Heart right ventricle (tissue), 16 donors: Measurements from ENCODE around the gene MIX23. TPM values are rescaled to one million over a fixed set of nuclear protein-coding genes. Genes with fewer than 3 reads are reported as not detected.

Source experiments
- ATAC-seq, 8 donors: fragments of 200-7000 bp; cut with Tn5 transposase; one replicate each; pipeline ENCODE4 v1.9.1; 2020; ENCODE audit warnings: mild to moderate bottlenecking in 8 of 8, moderate library complexity in 8 of 8, moderate number of reproducible peaks in 1 of 8
- DNase-seq, 2 donors: peaks; one replicate each; pipeline ENCODE4 v3.0.0-alpha.2; 2020
- H3K27ac ChIP-seq, 10 donors: fragments of 200-600 bp; sonication (generic) in 2 of 10; one replicate each; pipeline versions ENCODE4 v1.5.0 to v1.8.0; 2020 to 2022; ENCODE audit warnings: mild to moderate bottlenecking in 3 of 10
- H3K27me3 ChIP-seq, 7 donors: fragments of 200-600 bp; one replicate each; pipeline ENCODE4 v1.8.0; 2021 to 2022; ENCODE audit warnings: mild to moderate bottlenecking in 2 of 7
- H3K36me3 ChIP-seq, 9 donors: fragments of 200-600 bp; sonication (generic) in 1 of 9; one replicate each; pipeline versions ENCODE4 v1.5.0 to v1.8.0; 2020 to 2022; ENCODE audit warnings: mild to moderate bottlenecking in 2 of 9
- H3K4me1 ChIP-seq, 9 donors: fragments of 200-600 bp; sonication (generic) in 1 of 9; one replicate each; pipeline versions ENCODE4 v1.5.0 to v1.8.0; 2020 to 2022; ENCODE audit warnings: mild to moderate bottlenecking in 4 of 9
- H3K4me3 ChIP-seq, 10 donors: fragments of 200-600 bp; sonication (generic) in 2 of 10; one replicate each; pipeline versions ENCODE4 v1.5.0 to v1.8.0; 2020 to 2022; ENCODE audit warnings: mild to moderate bottlenecking in 7 of 10, moderate library complexity in 2 of 10
- H3K9me3 ChIP-seq, 11 donors: fragments of 200-600 bp in 10 of 11; sonication (generic) in 2 of 11; one replicate each; pipeline versions ENCODE4 v1.5.0 to v1.8.0; 2013 to 2022; ENCODE audit warnings: mild to moderate bottlenecking in 2 of 11, control low read depth in 1 of 11, moderate library complexity in 1 of 11
- WGBS, 2 donors: extraction: QIAGEN DNeasy Blood & Tissue Kit; methylation state at CpG; one replicate each; pipeline ENCODE4 v1.1.7; 2013; ENCODE audit warnings: inconsistent platforms in 1 of 2; 5-methylcytosine and 5-hydroxymethylcytosine counted together
- intact Hi-C, 10 donors: fragments of 100-400 bp; cut with DNase I; formaldehyde crosslinking; loops; one replicate each; pipeline versions ENCODE4 v1.11.1 to v1.14.2; 2022
- polyA plus RNA-seq, 2 donors: library from polyadenylated mRNA; stranded (reverse); fragments of 200-250 nt; gene quantifications; one replicate each; pipeline ENCODE4 v1.2.3, GENCODE V29; 2013
- total RNA-seq, 10 donors: library from RNA; stranded (reverse); fragmentation: NEBNext Ultra II Directional in 3 of 10; extraction: Animal tissue kit (Norgen Biotek cat#: 25700) in 3 of 10; gene quantifications; one replicate each; pipeline versions ENCODE4 v1.2.1 to v1.2.4, GENCODE V29; 2021 to 2023
- TF ChIP-seq, protein P1 (sequence below), 9 donors: fragments of 200-600 bp; sonication (generic) in 2 of 9; IDR thresholded peaks; one replicate each; pipeline versions ENCODE4 v1.5.0 to v1.8.0; 2021 to 2022; ENCODE audit warnings: antibody characterized with exemption in 9 of 9, mild to moderate bottlenecking in 5 of 9, moderate library complexity in 1 of 9
- donor health status: Arrhythmogenic right ventricular cardiomyopathy.
- donor health status: ischemic (EF 13 %, LVEDD 7.1; RV severe dilation, severe dysfunction).
- donor health status: healthy with polysubstance abuse.
- donor health status: DM: no; HTN: yes; CAD: no.
- donor health status: DM: no; HTN: no; CAD: no.
- donor health status: ischemic (EF 25% LVEDD 6.9; RV normal size, moderate dysfunction).
- donor health status: ischemic (EF 25% LVEDD 5.7; RV mildly dilated, moderate dysfunction).
- donor health status: healthy.
- donor health status: DM: yes; HTN: yes; CAD: no.
- donor health status: Ischemic cardiomyopathy.
- donor health status: ischemic (EF 35%, LVEDD 5.7; RV mildly dilated, moderate dysfunction).
- donor health status: nonischemic (EF 11% LVEDD 7.7; RV severe dilation, severe dysfunction).
- donor health status: DM: yes; HTN: yes; CAD: no.
- donor health status: PGD.
- donor health status: ischemic (EF 29% LVEDD 5.4; RV normal size, mild dysfunction).
- donor health status: nonischemic (EF 23%, LVEDD 6.1; RV moderate dilation, normal function).

Gene MIX23
- total and polyA plus RNA-seq, 12 donors, result 23.8 to 58.4 (median 30.1) TPM

DNA sequence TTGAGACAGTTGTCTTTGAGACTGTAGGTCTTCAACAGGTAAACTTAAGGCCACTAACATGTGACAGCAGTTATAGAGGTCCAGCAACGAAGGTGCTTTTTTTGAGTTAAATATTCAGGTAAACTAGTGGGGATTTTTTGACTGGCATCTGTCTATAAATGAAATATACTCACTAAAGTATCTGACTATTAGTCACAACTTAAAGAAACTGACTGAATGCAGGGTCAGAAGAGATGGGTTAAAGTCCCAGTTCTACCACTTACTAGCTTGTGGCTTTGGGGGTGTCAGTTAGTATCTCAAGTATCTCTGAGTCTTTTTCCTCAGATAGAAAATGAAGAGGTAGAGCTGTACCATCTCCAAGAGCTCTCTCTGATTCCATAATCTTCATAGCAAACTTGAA, 18.0 kb downstream of the MIX23 start:
- 88 to 95% methylated on average over 1 of the region's 1 CpG for WGBS, 2 donors
- Histone ChIP-seq H3K4me1 (no peaks in the 10 kb centered on the region), H3K27me3 (no peaks in the 10 kb centered on the region), H3K4me3 (no peak overlapping the region), H3K36me3 (peaks cover 0 to 96% (median 25%) of the 10 kb centered on the region in 9 donors), H3K27ac (no peak overlapping the region), H3K9me3 (no peaks in the 10 kb centered on the region)
- no peak for ATAC-seq
- TF ChIP-seq, protein P1, sequence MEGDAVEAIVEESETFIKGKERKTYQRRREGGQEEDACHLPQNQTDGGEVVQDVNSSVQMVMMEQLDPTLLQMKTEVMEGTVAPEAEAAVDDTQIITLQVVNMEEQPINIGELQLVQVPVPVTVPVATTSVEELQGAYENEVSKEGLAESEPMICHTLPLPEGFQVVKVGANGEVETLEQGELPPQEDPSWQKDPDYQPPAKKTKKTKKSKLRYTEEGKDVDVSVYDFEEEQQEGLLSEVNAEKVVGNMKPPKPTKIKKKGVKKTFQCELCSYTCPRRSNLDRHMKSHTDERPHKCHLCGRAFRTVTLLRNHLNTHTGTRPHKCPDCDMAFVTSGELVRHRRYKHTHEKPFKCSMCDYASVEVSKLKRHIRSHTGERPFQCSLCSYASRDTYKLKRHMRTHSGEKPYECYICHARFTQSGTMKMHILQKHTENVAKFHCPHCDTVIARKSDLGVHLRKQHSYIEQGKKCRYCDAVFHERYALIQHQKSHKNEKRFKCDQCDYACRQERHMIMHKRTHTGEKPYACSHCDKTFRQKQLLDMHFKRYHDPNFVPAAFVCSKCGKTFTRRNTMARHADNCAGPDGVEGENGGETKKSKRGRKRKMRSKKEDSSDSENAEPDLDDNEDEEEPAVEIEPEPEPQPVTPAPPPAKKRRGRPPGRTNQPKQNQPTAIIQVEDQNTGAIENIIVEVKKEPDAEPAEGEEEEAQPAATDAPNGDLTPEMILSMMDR (IDR thresholded peaks at IDR 0.05), result no peak
- DNase-seq, result no peak
- intact Hi-C loops, result no loop called here

DNA sequence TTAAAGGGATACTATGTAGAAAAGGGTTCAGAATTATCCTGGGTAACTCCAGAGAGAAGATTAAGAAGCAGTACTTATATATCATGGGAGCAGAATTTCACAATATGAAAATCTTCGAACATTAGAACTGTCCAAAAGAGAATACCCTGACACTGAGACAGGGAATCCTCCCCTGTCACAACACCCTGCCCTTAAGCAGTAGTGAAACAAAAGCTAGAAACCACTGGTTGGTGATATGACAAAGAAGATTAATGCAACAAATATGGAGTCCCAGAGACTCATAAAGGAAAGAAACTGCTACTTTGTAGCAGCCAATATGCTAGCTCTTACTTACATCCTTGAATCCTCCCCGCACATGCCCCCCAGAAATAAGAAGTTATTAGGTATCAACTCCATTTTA, 18.5 kb downstream of the MIX23 start:
- no peaks in the 10 kb centered on the region for H3K4me1 ChIP-seq
- 77 to 98% methylated on average over 2 of the region's 2 CpGs for WGBS, 2 donors
- peaks cover 0 to 96% (median 25%) of the 10 kb centered on the region in 9 donors for H3K36me3 ChIP-seq
- DNase-seq, result no peak
- TF ChIP-seq, protein P1 (IDR thresholded peaks at IDR 0.05), result no peak
- no peak overlapping the region for H3K4me3 ChIP-seq
- ATAC-seq, result no peak
- no peaks in the 10 kb centered on the region for H3K9me3 ChIP-seq
- intact Hi-C loops, result no loop called here
- no peaks in the 10 kb centered on the region for H3K27me3 ChIP-seq
- no peak overlapping the region for H3K27ac ChIP-seq

DNA sequence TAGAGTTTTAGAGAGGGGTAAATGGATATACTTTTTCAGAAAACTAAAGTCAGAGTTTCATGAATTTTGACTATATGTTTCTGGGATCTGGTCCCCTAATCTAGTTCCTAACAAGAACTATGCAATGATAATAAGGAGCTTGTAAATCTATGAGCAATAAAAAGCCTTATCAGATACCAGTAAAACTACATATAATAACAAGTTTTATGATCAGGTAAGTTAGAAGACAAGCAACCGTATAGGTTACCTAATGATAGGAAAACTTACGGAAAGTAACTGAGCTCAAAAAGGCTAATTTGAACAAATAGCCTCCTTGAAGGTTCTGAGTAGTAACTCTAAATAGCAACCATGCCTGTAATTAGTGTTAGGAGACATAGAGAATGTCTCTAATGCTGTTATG, 21.0 kb downstream of the MIX23 start:
- Histone ChIP-seq H3K4me3 (no peak overlapping the region), H3K27me3 (no peaks in the 10 kb centered on the region), H3K9me3 (no peaks in the 10 kb centered on the region), H3K36me3 (peaks cover 0 to 94% (median 25%) of the 10 kb centered on the region in 9 donors), H3K27ac (no peak overlapping the region), H3K4me1 (no peaks in the 10 kb centered on the region)
- ATAC-seq, result no peak
- TF ChIP-seq, protein P1 (IDR thresholded peaks at IDR 0.05), result no peak
- no peak for DNase-seq
- intact Hi-C loops, result no loop called here
- 94 to 97% methylated on average over 2 of the region's 2 CpGs for WGBS, 2 donors

DNA sequence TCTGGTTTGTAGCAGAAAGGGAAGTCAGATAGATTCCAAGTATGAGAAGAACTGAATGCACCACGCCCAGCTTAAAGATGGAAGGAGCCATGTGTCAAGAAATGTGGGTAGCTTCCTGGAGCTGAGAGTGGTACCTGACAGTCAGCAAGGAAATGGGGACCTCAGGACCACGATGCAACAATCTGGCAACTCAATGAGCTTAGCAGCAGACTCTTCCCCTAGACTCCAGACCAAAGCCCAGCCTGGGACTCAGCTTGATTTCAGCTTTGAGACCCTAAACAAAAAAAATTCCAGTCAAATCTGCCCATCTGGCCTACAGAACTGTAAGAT, 24.4 kb downstream of the MIX23 start:
- Histone ChIP-seq H3K27me3 (no peaks in the 10 kb centered on the region), H3K27ac (no peak overlapping the region), H3K9me3 (no peaks in the 10 kb centered on the region), H3K36me3 (peaks cover 0 to 66% (median 20%) of the 10 kb centered on the region in 9 donors), H3K4me1 (no peaks in the 10 kb centered on the region), H3K4me3 (no peak overlapping the region)
- TF ChIP-seq, protein P1 (IDR thresholded peaks at IDR 0.05), result no peak
- DNase-seq, result no peak
- intact Hi-C loops, result loop anchor here in 1 of 10 donors (10.0 kb wide), 1 partner anchor 814 kb away; the partner anchor contains the start of gene POLQ
- ATAC-seq, result no peak
- WGBS, 2 donors, result 94 to 96% methylated on average over 2 of the region's 2 CpGs
